Prostate gland (tissue), 2 donors: ENCODE data around the gene KCND3. TPM values are rescaled to one million over a fixed set of nuclear protein-coding genes. Genes with fewer than 3 reads are reported as not detected.

Experiments used
- DNase-seq: peaks from one replicate; pipeline ENCODE4 v3.0.0-alpha.2; 2019; ENCODE audit warnings: low spot score
- H3K27ac ChIP-seq, 2 donors: fragments of 200-600 bp; sonication (generic); 2 replicates each; pipeline ENCODE4 v1.5.1; 2017 to 2019
- H3K27me3 ChIP-seq: fragments of 200-600 bp; sonication (generic); replicated peaks from 2 replicates; pipeline ENCODE4 v1.5.1; 2019; ENCODE audit not compliant: insufficient read depth
- H3K36me3 ChIP-seq, 2 donors: fragments of 200-600 bp; sonication (generic); 1 replicate in 1 of 2; 2 replicates in 1 of 2; pipeline versions ENCODE4 v1.5.1 to v1.8.1; 2017 to 2019
- H3K4me1 ChIP-seq: fragments of 200-600 bp; sonication (generic); replicated peaks from 2 replicates; pipeline ENCODE4 v1.5.1; 2019
- H3K4me3 ChIP-seq, 2 donors: fragments of 200-600 bp; sonication (generic); 2 replicates each; pipeline ENCODE4 v1.5.1; 2017 to 2019
- H3K9me3 ChIP-seq: fragments of 200-600 bp; sonication (generic); 2 replicates; pipeline ENCODE4 v1.5.1; 2017
- CTCF ChIP-seq, 4 experiments: fragments of 200-600 bp in 2 of 4; fragments of 450-650 bp in 2 of 4; sonication (generic) in 2 of 4; IDR thresholded peaks; 1 replicate in 3 of 4; 2 replicates in 1 of 4; pipeline ENCODE4 v1.5.1; 2016 to 2019; ENCODE audit warnings: antibody characterized with exemption in 4 of 4, mild to moderate bottlenecking in 2 of 4, moderate library complexity in 2 of 4
- POLR2A ChIP-seq: fragments of 450-650 bp; IDR thresholded peaks from one replicate; pipeline ENCODE4 v1.6.1; 2016; ENCODE audit warnings: antibody characterized with exemption, mild to moderate bottlenecking
- POLR2AphosphoS5 ChIP-seq: sonication (generic); formaldehyde crosslinking; IDR thresholded peaks from one replicate; pipeline ENCODE4 v1.6.1; 2017; ENCODE audit warnings: antibody characterized with exemption
- WGBS: methylation state at CpG from one replicate; pipeline ENCODE4 v1.1.5; 2018; 5-methylcytosine and 5-hydroxymethylcytosine counted together
- intact Hi-C: fragments of 100-400 bp; cut with DNase I; formaldehyde crosslinking; loops from one replicate; pipeline ENCODE4 v1.14.2; 2022
- small RNA-seq, 2 donors: library from RNA; depleted of rRNA; stranded (forward); fragments of <200 nt; gene quantifications; one replicate each; pipeline ENCODE3, GENCODE V24; 2016
- total RNA-seq, 2 donors: library from RNA; depleted of rRNA; stranded (reverse); fragments of >200 nt; gene quantifications; one replicate each; pipeline ENCODE4 v1.1.0, GENCODE V29; 2016

The KCND3 gene
- total RNA-seq, 2 donors from 2014 or later = 17.1 to 27.3 TPM

GRCh38 chr1:111723091-111723806 is 266.2 kb downstream of the KCND3 start:
- no peaks in the 10 kb centered on the region for H3K36me3 ChIP-seq
- DNase-seq = no peak
- H3K9me3 ChIP-seq = no peaks in the 10 kb centered on the region
- no peak overlapping the region for H3K4me3 ChIP-seq
- no peak overlapping the region for H3K27ac ChIP-seq
- intact Hi-C loops = no loop called here
- no peaks in the 10 kb centered on the region for H3K4me1 ChIP-seq
- no peaks in the 10 kb centered on the region for H3K27me3 ChIP-seq
- 80% methylated on average over 7 of the region's 7 CpGs for WGBS
- TF ChIP-seq POLR2AphosphoS5 (no peak), CTCF (IDR thresholded peaks at IDR 0.05) (no peak), POLR2A (no peak)

- H3K9me3 ChIP-seq = no peaks in the 10 kb centered on the region
- no peak overlapping the region for H3K27ac ChIP-seq
- no peaks in the 10 kb centered on the region for H3K27me3 ChIP-seq
- H3K36me3 ChIP-seq = no peaks in the 10 kb centered on the region
- TF ChIP-seq CTCF (IDR thresholded peaks at IDR 0.05) = no peak
- TF ChIP-seq POLR2AphosphoS5 = no peak
- no peak for TF ChIP-seq POLR2A
- intact Hi-C loops = no loop called here
- no peak for DNase-seq
- no peak overlapping the region for H3K4me3 ChIP-seq
- H3K4me1 ChIP-seq = no peaks in the 10 kb centered on the region
- WGBS = 43% methylated on average over 10 of the region's 10 CpGs
Observed at GRCh38 chr1:111720977-111721786, 268.3 kb downstream of the KCND3 start.

Small RNA genes within 50 kb of the gene (small RNA-seq; reads per million reads assigned to genes)
- 0.19 to 0.30 reads per million in 2 donors for gene INKA2

Other genes with a start within 250 kb of the KCND3 start
- 10 to 100 TPM; 15.9 to 33.9 TPM for gene DDX20, start 233.8 kb downstream of the KCND3 start, total RNA-seq